CD4-positive, CD25-positive, alpha-beta regulatory T cell (primary cell): Measurements from ENCODE around the gene DEFB123. TPM values are rescaled to one million over a fixed set of nuclear protein-coding genes. Genes with fewer than 3 reads are reported as not detected.
"Not testable (repeated sequence)": the region's sequence is repeated elsewhere in the genome, so short reads cannot be mapped to it uniquely, and the experiment has no call there.

Experiments used
- ATAC-seq, 2 donors: fragments of 150-1000 bp; cut with Tn5 transposase; one replicate each; pipeline ENCODE4 v1.10.0; 2021; ENCODE audit warnings: low read depth in 2 of 2, moderate number of reproducible peaks in 2 of 2, moderate library complexity in 1 of 2
- DNase-seq, 3 donors: peaks; one replicate each; pipeline versions ENCODE4 v3.0.0 to v3.0.0-alpha.2; 2012 to 2022; ENCODE audit warnings: mixed read lengths in 1 of 3
- H3K27ac ChIP-seq: one replicate; pipeline ENCODE4 v1.7.0; 2013; ENCODE audit warnings: mild to moderate bottlenecking, low read length; ENCODE audit not compliant: insufficient read depth, poor library complexity, severe bottlenecking
- H3K27me3 ChIP-seq: one replicate; pipeline ENCODE4 v1.7.0; 2013; ENCODE audit warnings: low read length; ENCODE audit not compliant: control insufficient read depth, insufficient read depth
- H3K36me3 ChIP-seq: one replicate; pipeline ENCODE4 v1.7.0; 2013; ENCODE audit warnings: mild to moderate bottlenecking, low read length, moderate library complexity; ENCODE audit not compliant: control insufficient read depth, insufficient read depth
- H3K4me1 ChIP-seq: 2 replicates; pipeline ENCODE4 v1.7.0; 2013; ENCODE audit warnings: mild to moderate bottlenecking, low read length; ENCODE audit not compliant: insufficient read depth, control insufficient read depth, poor library complexity, severe bottlenecking
- H3K4me3 ChIP-seq: one replicate; pipeline ENCODE4 v1.7.0; 2013; ENCODE audit warnings: low read depth, mild to moderate bottlenecking, low read length, moderate library complexity
- H3K9me3 ChIP-seq, 2 experiments: 1 replicate in 1 of 2; 2 replicates in 1 of 2; pipeline ENCODE4 v1.7.0; 2013; ENCODE audit warnings: low read length in 2 of 2, mild to moderate bottlenecking in 1 of 2, moderate library complexity in 1 of 2; ENCODE audit not compliant: control insufficient read depth in 2 of 2
- H3K27ac Mint-ChIP-seq, 3 donors: one replicate each; pipeline ENCODE4 v1.8.0; 2020 to 2022; ENCODE audit warnings: mild to moderate bottlenecking in 3 of 3, mixed read lengths in 3 of 3, moderate library complexity in 2 of 3
- H3K27me3 Mint-ChIP-seq: one replicate; pipeline ENCODE4 v1.8.0; 2022; ENCODE audit warnings: mild to moderate bottlenecking, mixed read lengths
- H3K36me3 Mint-ChIP-seq: one replicate; pipeline ENCODE4 v1.8.0; 2020; ENCODE audit warnings: mixed read lengths
- H3K4me1 Mint-ChIP-seq, 4 donors: one replicate each; pipeline ENCODE4 v1.8.0; 2020 to 2022; ENCODE audit warnings: mixed read lengths in 4 of 4, mild to moderate bottlenecking in 1 of 4
- H3K4me3 Mint-ChIP-seq, 4 donors: one replicate each; pipeline ENCODE4 v1.8.0; 2020 to 2022; ENCODE audit warnings: mild to moderate bottlenecking in 4 of 4, mixed read lengths in 4 of 4, moderate library complexity in 3 of 4
- H3K9me3 Mint-ChIP-seq, 7 donors: one replicate each; pipeline ENCODE4 v1.8.0; 2020 to 2022; ENCODE audit warnings: mixed read lengths in 7 of 7, mild to moderate bottlenecking in 3 of 7, moderate library complexity in 2 of 7
- polyA plus RNA-seq, 4 donors: library from polyadenylated mRNA; unstranded; fragments of 300-500 nt; fragmentation: Illumina TruSeq; gene quantifications; one replicate each; pipeline ENCODE4 v1.2.3, GENCODE V29; 2021
- total RNA-seq: library from RNA; stranded (reverse); gene quantifications from one replicate; pipeline ENCODE4 v1.2.3, GENCODE V29; 2022

Gene DEFB123
- total and polyA plus RNA-seq, 5 donors from 2014 or later = not detected

- no peaks in the 10 kb centered on the region for H3K9me3 ChIP-seq
- no peak overlapping the region for H3K27ac ChIP-seq
- no peaks in the 10 kb centered on the region for H3K36me3 ChIP-seq
- ATAC-seq (no peak), DNase-seq (no peak)
- Mint-ChIP-seq H3K9me3 (peaks cover 0 to 4% (median 0%) of the 10 kb centered on the region in 7 donors), H3K27ac (no peak overlapping the region), H3K4me1 (no peaks in the 10 kb centered on the region), H3K4me3 (no peak overlapping the region), H3K36me3 (no peaks in the 10 kb centered on the region), H3K27me3 (no peaks in the 10 kb centered on the region)
- peaks cover 6% of the 10 kb centered on the region for H3K27me3 ChIP-seq
- H3K4me3 ChIP-seq = no peak overlapping the region
- H3K4me1 ChIP-seq = no peaks in the 10 kb centered on the region
These were observed 22.1 kb upstream of the DEFB123 start for GRCh38 chr20:31418307-31418706.

DNA sequence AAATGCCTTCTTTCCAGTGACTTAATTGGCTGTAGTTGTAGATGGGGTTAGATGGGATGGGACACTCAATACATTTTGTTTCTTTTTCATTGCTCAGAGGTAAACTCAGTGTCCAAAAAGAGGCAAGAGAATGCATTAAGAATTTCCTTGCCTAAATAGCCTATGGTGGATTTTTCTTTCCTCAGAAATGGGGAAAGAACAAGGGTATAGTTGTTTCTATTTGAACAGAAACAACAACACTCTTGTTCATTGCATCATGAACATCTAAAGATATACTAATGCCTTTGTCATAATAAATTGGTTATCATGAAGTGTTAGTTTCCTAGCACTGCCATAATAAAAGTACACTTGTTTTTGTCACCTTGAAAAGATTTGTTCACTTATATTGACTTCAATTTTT is 14.6 kb upstream of the DEFB123 start:
- no peaks in the 10 kb centered on the region for H3K36me3 Mint-ChIP-seq
- no peak overlapping the region for H3K27ac ChIP-seq
- no peak for ATAC-seq
- no peaks in the 10 kb centered on the region for H3K27me3 Mint-ChIP-seq
- no peaks in the 10 kb centered on the region for H3K4me1 Mint-ChIP-seq
- peaks cover 0 to 2% (median 1%) of the 10 kb centered on the region in 7 donors for H3K9me3 Mint-ChIP-seq
- no peak for DNase-seq
- H3K4me1 ChIP-seq = no peaks in the 10 kb centered on the region
- no peak overlapping the region for H3K4me3 Mint-ChIP-seq
- no peak overlapping the region for H3K4me3 ChIP-seq
- H3K9me3 ChIP-seq = no peaks in the 10 kb centered on the region
- no peak overlapping the region for H3K27ac Mint-ChIP-seq
- no peaks in the 10 kb centered on the region for H3K27me3 ChIP-seq
- no peaks in the 10 kb centered on the region for H3K36me3 ChIP-seq

GRCh38 chr20:31426891-31427551 is 13.4 kb upstream of the DEFB123 start:
- not testable (repeated sequence) for ATAC-seq, DNase-seq, H3K9me3 ChIP-seq, H3K27ac ChIP-seq, H3K36me3 ChIP-seq, H3K27me3 ChIP-seq, H3K4me3 Mint-ChIP-seq, H3K27me3 Mint-ChIP-seq, H3K4me3 ChIP-seq, H3K4me1 ChIP-seq, H3K36me3 Mint-ChIP-seq, H3K9me3 Mint-ChIP-seq, H3K4me1 Mint-ChIP-seq, H3K27ac Mint-ChIP-seq

DNA sequence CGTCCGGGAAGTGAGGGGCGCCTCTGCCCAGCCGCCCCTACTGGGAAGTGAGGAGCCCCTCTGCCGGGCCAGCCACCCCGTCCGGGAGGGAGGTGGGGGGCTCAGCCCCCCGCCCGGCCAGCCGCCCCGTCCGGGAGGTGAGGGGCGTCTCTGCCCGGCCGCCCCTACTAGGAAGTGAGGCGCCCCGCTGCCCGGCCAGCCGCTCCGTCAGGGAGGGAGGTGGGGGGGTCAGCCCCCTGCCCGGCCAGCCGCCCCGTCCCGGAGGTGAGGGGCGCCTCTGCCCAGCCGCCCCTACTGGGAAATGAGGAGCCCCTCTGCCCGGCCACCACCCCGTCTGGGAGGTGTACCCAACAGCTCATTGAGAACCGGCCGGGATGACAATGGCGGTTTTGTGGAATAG is 12.9 kb upstream of the DEFB123 start:
- ATAC-seq = not testable (repeated sequence)

GRCh38 chr20:31430568-31431115 is 9.8 kb upstream of the DEFB123 start:
- Mint-ChIP-seq H3K4me3 (no peak overlapping the region), H3K4me1 (no peaks in the 10 kb centered on the region), H3K27me3 (peaks cover 4% of the 10 kb centered on the region), H3K9me3 (peaks cover 0 to 4% (median 2%) of the 10 kb centered on the region in 7 donors), H3K27ac (no peak overlapping the region), H3K36me3 (no peaks in the 10 kb centered on the region)
- Histone ChIP-seq H3K9me3 (no peaks in the 10 kb centered on the region), H3K27me3 (no peaks in the 10 kb centered on the region), H3K4me3 (no peak overlapping the region), H3K4me1 (no peaks in the 10 kb centered on the region), H3K27ac (no peak overlapping the region), H3K36me3 (no peaks in the 10 kb centered on the region)
- ATAC-seq (no peak), DNase-seq (no peak)

More for the DNA sequence above, 12.9 kb upstream of the DEFB123 start:
- DNase-seq, H3K9me3 ChIP-seq, H3K4me1 ChIP-seq, H3K4me3 ChIP-seq, H3K4me3 Mint-ChIP-seq, H3K4me1 Mint-ChIP-seq, H3K27ac Mint-ChIP-seq, H3K9me3 Mint-ChIP-seq, H3K36me3 Mint-ChIP-seq, H3K36me3 ChIP-seq, H3K27me3 Mint-ChIP-seq, H3K27ac ChIP-seq, H3K27me3 ChIP-seq: not testable (repeated sequence)

DNA sequence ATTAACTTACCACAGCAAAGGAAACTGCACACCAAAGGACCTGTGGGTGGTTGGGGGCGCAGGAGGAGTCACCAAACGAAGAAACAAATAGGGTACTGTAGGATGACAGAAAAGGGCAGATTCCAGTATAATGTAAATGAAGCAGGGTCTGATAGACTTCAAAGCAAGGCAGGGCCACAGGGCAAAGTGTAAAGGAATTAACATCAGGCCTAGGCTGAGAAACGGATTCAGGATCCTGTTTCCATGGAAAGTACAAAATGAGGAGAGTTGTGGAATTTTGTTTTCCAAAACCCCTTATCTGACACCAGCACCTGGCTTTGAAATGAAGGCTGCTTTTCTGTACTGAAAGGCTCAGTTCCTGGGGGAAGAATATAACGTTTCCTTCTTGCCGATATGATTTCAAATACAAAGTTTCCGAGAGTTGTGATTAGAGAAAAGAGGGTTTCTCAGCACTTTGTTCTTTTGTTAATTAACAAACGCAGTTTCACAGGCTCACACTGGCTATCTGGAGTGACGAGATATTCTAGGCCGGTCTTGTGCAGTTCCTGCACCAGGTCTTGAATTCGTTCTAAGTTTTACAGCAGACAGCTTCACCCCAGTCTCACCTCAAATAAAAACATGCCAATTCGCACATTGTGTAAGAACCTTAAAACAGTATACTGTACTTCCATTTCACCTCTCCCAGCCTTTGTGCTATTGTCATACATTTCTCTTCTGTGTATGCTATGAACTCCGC is 5.8 kb downstream of the DEFB123 start:
- Histone ChIP-seq H3K4me1 (no peaks in the 10 kb centered on the region), H3K27me3 (no peaks in the 10 kb centered on the region), H3K27ac (no peak overlapping the region), H3K4me3 (no peak overlapping the region), H3K9me3 (no peaks in the 10 kb centered on the region), H3K36me3 (no peaks in the 10 kb centered on the region)
- H3K27ac Mint-ChIP-seq = no peak overlapping the region
- H3K9me3 Mint-ChIP-seq = peaks cover 0 to 2% (median 0%) of the 10 kb centered on the region in 7 donors
- H3K4me3 Mint-ChIP-seq = no peak overlapping the region
- H3K36me3 Mint-ChIP-seq = no peaks in the 10 kb centered on the region
- ATAC-seq = no peak
- peaks cover 20% of the 10 kb centered on the region for H3K27me3 Mint-ChIP-seq
- DNase-seq = no peak
- no peaks in the 10 kb centered on the region for H3K4me1 Mint-ChIP-seq

- Histone ChIP-seq H3K36me3 (no peaks in the 10 kb centered on the region), H3K9me3 (no peaks in the 10 kb centered on the region), H3K27me3 (peaks cover 6% of the 10 kb centered on the region), H3K4me1 (no peaks in the 10 kb centered on the region), H3K4me3 (no peak overlapping the region), H3K27ac (no peak overlapping the region)
- DNase-seq (no peak), ATAC-seq (no peak)
- H3K9me3 Mint-ChIP-seq = peaks cover 0 to 4% (median 0%) of the 10 kb centered on the region in 7 donors
- H3K4me1 Mint-ChIP-seq = no peaks in the 10 kb centered on the region
- H3K36me3 Mint-ChIP-seq = no peaks in the 10 kb centered on the region
- H3K27me3 Mint-ChIP-seq = peaks cover 18% of the 10 kb centered on the region
- no peak overlapping the region for H3K4me3 Mint-ChIP-seq
- no peak overlapping the region for H3K27ac Mint-ChIP-seq
These were observed 9.3 kb downstream of the DEFB123 start for GRCh38 chr20:31449511-31450414.
